Measurements from ENCODE around the gene PLEKHA3. TPM values are rescaled to one million over a fixed set of nuclear protein-coding genes. Genes with fewer than 3 reads are reported as not detected.

Gene PLEKHA3
- total RNA-seq, 1 experiment from 2014 or later = 50.3 TPM

GRCh38 chr2:178529194-178529593 is 48.9 kb downstream of the PLEKHA3 start:
- Histone ChIP-seq H2AFZ (no peak overlapping the region), H3K4me1 (replicated peaks; ENCODE audit: insufficient read depth) (peaks cover 4% of the 10 kb centered on the region), H3K79me2 (ENCODE audit: low read depth) (peaks cover 71% of the 10 kb centered on the region), H3K9me2 (ENCODE audit: insufficient read depth) (no peaks in the 10 kb centered on the region), H3F3A (ENCODE audit: insufficient read depth, low read depth) (no peaks in the 10 kb centered on the region), H3K27ac (no peak overlapping the region), H3K4me3 (no peak overlapping the region), H4K20me1 (ENCODE audit: insufficient read depth) (peaks cover 6% of the 10 kb centered on the region; the same call in 1 of the 2 replicates), H3K9me3 (ENCODE audit: insufficient read depth, low read depth) (no peaks in the 10 kb centered on the region), H3K4me2 (no peak overlapping the region), H3K27me3 (ENCODE audit: insufficient read depth, low read depth) (no peaks in the 10 kb centered on the region), H3K36me3 (ENCODE audit: low read depth) (peaks cover 15% of the 10 kb centered on the region; the same call in 1 of the 2 replicates)
- intact Hi-C loops (cut with micrococcal nuclease; ENCODE audit: unreplicated experiment) = loop anchor here (10.0 kb wide), 1 partner anchor 234 kb away; no protein-coding TSS in a partner anchor
- CTCF ChIA-PET = no interaction called here
- TF ChIP-seq CTCF (conservative IDR thresholded peaks at IDR 0.05) (no peak), EZH2 (IDR thresholded peaks at IDR 0.05; ENCODE audit: low read depth) (no peak)
- no peak for DNase-seq
- POLR2A ChIA-PET (ENCODE audit: unreplicated experiment) = no interaction called here
- no TSS peak for BruUV-seq (replicated peaks)

DNA sequence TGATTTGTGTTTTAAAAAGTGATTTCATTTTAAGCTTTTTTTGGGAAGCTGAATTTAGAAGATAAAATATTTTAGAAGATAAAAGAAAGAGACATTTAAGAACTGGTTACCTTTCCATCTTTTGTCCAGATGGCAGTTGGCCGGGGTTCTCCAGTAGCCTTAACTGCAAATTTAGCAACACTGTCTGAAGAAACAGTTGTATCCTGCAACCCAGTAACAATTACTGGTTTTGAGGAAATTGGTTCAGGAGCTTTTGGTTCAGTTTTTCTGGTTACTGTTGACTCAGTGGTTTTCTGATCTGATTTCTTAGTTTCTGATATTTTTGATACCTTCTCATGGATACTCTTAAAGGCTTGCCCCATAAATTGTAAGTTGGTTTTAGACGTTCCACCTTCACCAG is 49.9 kb downstream of the PLEKHA3 start:
- no peak overlapping the region for H3K4me3 ChIP-seq
- peaks cover 6% of the 10 kb centered on the region; the same call in 1 of the 2 replicates for H4K20me1 ChIP-seq (ENCODE audit: insufficient read depth)
- DNase-seq = no peak
- TF ChIP-seq CTCF (conservative IDR thresholded peaks at IDR 0.05) = no peak
- no peak for TF ChIP-seq EZH2 (IDR thresholded peaks at IDR 0.05; ENCODE audit: low read depth)
- H2AFZ ChIP-seq = no peak overlapping the region
- ChIA-PET POLR2A (ENCODE audit: unreplicated experiment) (no interaction called here), CTCF (interaction anchor here (0.6 kb wide), 1 partner anchor 18 kb away, joined by 3 read pairs; no protein-coding TSS in a partner anchor)
- H3K4me1 ChIP-seq (replicated peaks; ENCODE audit: insufficient read depth) = no peaks in the 10 kb centered on the region
- H3K9me2 ChIP-seq (ENCODE audit: insufficient read depth) = no peaks in the 10 kb centered on the region
- no peaks in the 10 kb centered on the region for H3F3A ChIP-seq (ENCODE audit: insufficient read depth, low read depth)
- no peaks in the 10 kb centered on the region for H3K27me3 ChIP-seq (ENCODE audit: insufficient read depth, low read depth)
- H3K9me3 ChIP-seq (ENCODE audit: insufficient read depth, low read depth) = no peaks in the 10 kb centered on the region
- H3K27ac ChIP-seq = no peak overlapping the region
- H3K36me3 ChIP-seq (ENCODE audit: low read depth) = peaks cover 15% of the 10 kb centered on the region; the same call in 1 of the 2 replicates
- no peak overlapping the region for H3K4me2 ChIP-seq
- no TSS peak for BruUV-seq (replicated peaks)
- intact Hi-C loops (cut with micrococcal nuclease; ENCODE audit: unreplicated experiment) = no loop called here
- H3K79me2 ChIP-seq (ENCODE audit: low read depth) = peaks cover 64% of the 10 kb centered on the region

DNA sequence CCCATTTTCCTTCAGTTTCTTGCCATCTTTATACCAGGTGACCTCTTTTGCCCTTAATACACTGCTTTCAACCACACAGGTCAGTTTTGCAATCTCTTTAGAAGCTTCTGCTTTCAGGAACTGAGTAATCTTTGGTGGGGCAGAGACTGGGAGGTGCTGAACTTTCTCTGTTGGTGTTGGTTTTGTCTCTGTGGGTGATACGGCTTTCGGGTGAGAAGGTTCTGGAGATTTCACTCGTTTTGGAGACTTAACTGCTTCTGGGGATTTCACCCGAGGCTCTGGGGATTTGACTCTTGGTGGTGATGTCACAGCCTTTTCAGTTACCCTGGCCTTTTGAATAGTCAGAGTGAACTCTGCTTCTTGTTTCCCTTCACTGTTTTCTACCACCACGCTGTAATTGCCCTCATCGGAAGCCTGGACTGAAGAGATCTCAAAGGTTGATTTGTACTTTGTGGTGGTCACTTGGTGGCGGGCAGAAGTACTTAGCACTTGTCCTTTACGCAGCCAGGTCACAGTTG is 50.4 kb downstream of the PLEKHA3 start:
- no peak overlapping the region for H3K27ac ChIP-seq
- TF ChIP-seq EZH2 (IDR thresholded peaks at IDR 0.05; ENCODE audit: low read depth) (no peak), CTCF (conservative IDR thresholded peaks at IDR 0.05) (no peak)
- H3K9me3 ChIP-seq (ENCODE audit: insufficient read depth, low read depth) = no peaks in the 10 kb centered on the region
- peaks cover 15% of the 10 kb centered on the region; the same call in 1 of the 2 replicates for H3K36me3 ChIP-seq (ENCODE audit: low read depth)
- H3K4me1 ChIP-seq (replicated peaks; ENCODE audit: insufficient read depth) = no peaks in the 10 kb centered on the region
- no peaks in the 10 kb centered on the region for H3K9me2 ChIP-seq (ENCODE audit: insufficient read depth)
- POLR2A ChIA-PET (ENCODE audit: unreplicated experiment) = no interaction called here
- CTCF ChIA-PET = interaction anchor here (0.6 kb wide), 1 partner anchor 18 kb away, joined by 3 read pairs; no protein-coding TSS in a partner anchor
- BruUV-seq (replicated peaks) = no TSS peak
- DNase-seq = no peak
- no peak overlapping the region for H3K4me2 ChIP-seq
- H3K79me2 ChIP-seq (ENCODE audit: low read depth) = peaks cover 61% of the 10 kb centered on the region
- no peak overlapping the region for H3K4me3 ChIP-seq
- peaks cover 6% of the 10 kb centered on the region; the same call in 1 of the 2 replicates for H4K20me1 ChIP-seq (ENCODE audit: insufficient read depth)
- intact Hi-C loops (cut with micrococcal nuclease; ENCODE audit: unreplicated experiment) = no loop called here
- no peaks in the 10 kb centered on the region for H3K27me3 ChIP-seq (ENCODE audit: insufficient read depth, low read depth)
- H2AFZ ChIP-seq = no peak overlapping the region
- H3F3A ChIP-seq (ENCODE audit: insufficient read depth, low read depth) = no peaks in the 10 kb centered on the region
